Measurements from ENCODE around the gene BRD1. TPM values are rescaled to one million over a fixed set of nuclear protein-coding genes. Genes with fewer than 3 reads are reported as not detected.

BRD1 gene
- total and polyA plus RNA-seq, 7 donors, result 7.9 to 22.9 (median 16.9) TPM

GRCh38 chr22:49829044-49829853 lies 1.6 kb upstream of the BRD1 start:
- 94 to 97% (median 94%) methylated on average over 17 of the region's 17 CpGs for WGBS, 3 donors
- Histone ChIP-seq H3K4me3 (no peak overlapping the region), H3K27ac (no peak overlapping the region), H3K36me3 (ENCODE audit: insufficient read depth in 1 of 2, low read depth in 1 of 2) (peaks cover 0 to under 1% of the 10 kb centered on the region in 2 donors), H3K4me1 (peaks cover 21% of the 10 kb centered on the region), H3K9me3 (no peaks in the 10 kb centered on the region), H3K27me3 (ENCODE audit: insufficient read depth in 3 of 3, low read length in 2 of 3) (no peaks in the 10 kb centered on the region)
- intact Hi-C loops (cut with DNase I), result loop anchor here in 1 of 2 donors (5.0 kb wide), 1 partner anchor 42 kb away; no protein-coding TSS in a partner anchor
- TF ChIP-seq CTCF (IDR thresholded peaks at IDR 0.05), result no peak
- ATAC-seq, result no peak
- DNase-seq, result peak in 1 of 2 donors; percentile 49

- Histone ChIP-seq H3K27me3 (ENCODE audit: insufficient read depth in 3 of 3, low read length in 2 of 3) (no peaks in the 10 kb centered on the region), H3K9me3 (no peaks in the 10 kb centered on the region), H3K4me1 (peaks cover 25% of the 10 kb centered on the region), H3K36me3 (ENCODE audit: insufficient read depth in 1 of 2, low read depth in 1 of 2) (peaks cover 0 to 7% of the 10 kb centered on the region in 2 donors), H3K27ac (no peak overlapping the region), H3K4me3 (no peak overlapping the region)
- TF ChIP-seq CTCF (IDR thresholded peaks at IDR 0.05), result no peak
- DNase-seq (peak in 1 of 2 donors; percentile 51), ATAC-seq (peak in 1 of 4 donors; percentile 8)
- 89 to 92% (median 91%) methylated on average over 10 to 14 of the region's 14 CpGs for WGBS, 3 donors
- intact Hi-C loops (cut with DNase I), result loop anchor here in 1 of 2 donors (5.0 kb wide), 1 partner anchor 41 kb away; no protein-coding TSS in a partner anchor
Observed at GRCh38 chr22:49828599-49828965, 909 bp upstream of the BRD1 start.

GRCh38 chr22:49827271-49827852 lies 311 bp downstream of the BRD1 start:
- Histone ChIP-seq H3K4me1 (peaks cover 25% of the 10 kb centered on the region), H3K9me3 (no peaks in the 10 kb centered on the region), H3K4me3 (peak overlapping the region; percentile 71), H3K27ac (peak overlapping the region; percentile 80), H3K36me3 (ENCODE audit: insufficient read depth in 1 of 2, low read depth in 1 of 2) (peaks cover 3 to 19% of the 10 kb centered on the region in 2 donors), H3K27me3 (ENCODE audit: insufficient read depth in 3 of 3, low read length in 2 of 3) (no peaks in the 10 kb centered on the region)
- no peak for DNase-seq
- WGBS, 3 donors, result 0 to 1% (median 0%) methylated on average over 20 to 110 of the region's 110 CpGs
- TF ChIP-seq CTCF (IDR thresholded peaks at IDR 0.05), result no peak
- intact Hi-C loops (cut with DNase I), result loop anchor here in 1 of 2 donors (5.0 kb wide), 1 partner anchor 40 kb away; no protein-coding TSS in a partner anchor
- peak in 2 of 4 donors; percentile 17 to 33 for ATAC-seq

GRCh38 chr22:49826603-49827270 lies 936 bp downstream of the BRD1 start:
- DNase-seq (peak; percentile 61 to 78), ATAC-seq (peak; percentile 39 to 71 (median 66))
- intact Hi-C loops (cut with DNase I), result loop anchor here in 1 of 2 donors (5.0 kb wide), 1 partner anchor 39 kb away; no protein-coding TSS in a partner anchor
- Histone ChIP-seq H3K9me3 (no peaks in the 10 kb centered on the region), H3K36me3 (ENCODE audit: insufficient read depth in 1 of 2, low read depth in 1 of 2) (peaks cover 4 to 26% of the 10 kb centered on the region in 2 donors), H3K4me3 (peak overlapping the region; percentile 71), H3K27ac (peak overlapping the region; percentile 80), H3K27me3 (ENCODE audit: insufficient read depth in 3 of 3, low read length in 2 of 3) (no peaks in the 10 kb centered on the region), H3K4me1 (peaks cover 25% of the 10 kb centered on the region)
- TF ChIP-seq CTCF (IDR thresholded peaks at IDR 0.05), result no peak
- 0 to 1% (median 0%) methylated on average over 36 to 86 of the region's 86 CpGs for WGBS, 3 donors
